ENCODE results near the gene ZGPAT. TPM values are rescaled to one million over a fixed set of nuclear protein-coding genes. Genes with fewer than 3 reads are reported as not detected.

The ZGPAT gene
- total and polyA plus RNA-seq, 2 of the 13 experiments (the other 11 are each of a cell fraction or from before 2014, with no cell fraction given) = 23.0 to 41.9 TPM

DNA sequence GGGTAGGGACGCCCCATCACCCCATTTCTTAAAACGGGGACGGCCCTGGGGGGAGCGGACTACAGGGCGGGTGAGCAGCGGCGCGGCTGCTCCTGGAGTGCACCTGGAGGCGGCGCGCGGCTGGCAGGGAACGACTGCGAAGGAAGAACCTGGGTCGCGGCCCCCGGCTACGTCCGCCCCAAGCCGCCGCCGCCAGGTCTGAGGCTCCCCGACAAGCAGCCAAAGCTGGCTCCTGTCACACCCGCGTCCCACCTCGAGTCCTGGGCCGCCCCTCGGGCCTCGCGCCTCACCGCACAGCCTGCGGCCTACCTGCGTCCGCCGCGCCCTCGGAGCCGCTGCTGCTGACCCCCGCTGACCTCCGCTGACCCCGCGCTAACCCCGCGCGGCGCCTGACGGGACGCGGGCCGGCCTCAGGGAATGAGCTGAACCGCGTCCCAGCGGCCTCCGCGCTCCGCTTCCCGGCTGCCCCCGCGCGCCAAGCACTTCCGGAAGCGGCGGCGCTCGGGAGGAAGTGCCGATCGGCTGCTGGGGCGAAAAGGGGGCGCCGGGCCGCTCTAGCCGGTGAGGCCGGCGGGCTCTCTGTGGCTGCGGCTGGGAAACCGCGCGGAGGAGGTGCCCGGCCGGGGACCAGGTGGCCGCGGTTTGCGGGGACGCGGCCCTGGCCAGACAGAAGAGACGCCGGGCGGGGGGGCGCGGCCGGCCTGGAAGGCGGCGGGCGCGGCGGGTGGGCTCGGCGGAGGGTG lies at the start of gene ZGPAT, which contains the start of gene ARFRP1 (continued):
- TF ChIP-seq NR1H2 (CRISPR knock-in tag; IDR thresholded peaks at IDR 0.05; ENCODE audit: borderline replicate concordance, low read depth) = peak; percentile 93
- TF ChIP-seq, protein P1, sequence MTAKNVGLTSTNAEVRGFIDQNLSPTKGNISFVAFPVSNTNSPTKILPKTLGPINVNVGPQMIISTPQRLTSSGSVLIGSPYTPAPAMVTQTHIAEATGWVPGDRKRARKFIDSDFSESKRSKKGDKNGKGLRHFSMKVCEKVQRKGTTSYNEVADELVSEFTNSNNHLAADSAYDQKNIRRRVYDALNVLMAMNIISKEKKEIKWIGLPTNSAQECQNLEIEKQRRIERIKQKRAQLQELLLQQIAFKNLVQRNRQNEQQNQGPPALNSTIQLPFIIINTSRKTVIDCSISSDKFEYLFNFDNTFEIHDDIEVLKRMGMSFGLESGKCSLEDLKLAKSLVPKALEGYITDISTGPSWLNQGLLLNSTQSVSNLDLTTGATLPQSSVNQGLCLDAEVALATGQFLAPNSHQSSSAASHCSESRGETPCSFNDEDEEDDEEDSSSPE (CRISPR knock-in tag; IDR thresholded peaks at IDR 0.05) = peak; percentile 91
- peak; percentile 97; the same call in 1 of the 2 replicates for TF ChIP-seq ZNF33B (CRISPR knock-in tag; IDR thresholded peaks at IDR 0.05)
- TF ChIP-seq ZNF724P (CRISPR knock-in tag; IDR thresholded peaks at IDR 0.05; ENCODE audit: borderline replicate concordance) = peak; percentile 96; the same call in 1 of the 2 replicates
- TF ChIP-seq MBNL3 (CRISPR knock-in tag; conservative IDR thresholded peaks at IDR 0.05) = no peak
- TF ChIP-seq, protein P2, sequence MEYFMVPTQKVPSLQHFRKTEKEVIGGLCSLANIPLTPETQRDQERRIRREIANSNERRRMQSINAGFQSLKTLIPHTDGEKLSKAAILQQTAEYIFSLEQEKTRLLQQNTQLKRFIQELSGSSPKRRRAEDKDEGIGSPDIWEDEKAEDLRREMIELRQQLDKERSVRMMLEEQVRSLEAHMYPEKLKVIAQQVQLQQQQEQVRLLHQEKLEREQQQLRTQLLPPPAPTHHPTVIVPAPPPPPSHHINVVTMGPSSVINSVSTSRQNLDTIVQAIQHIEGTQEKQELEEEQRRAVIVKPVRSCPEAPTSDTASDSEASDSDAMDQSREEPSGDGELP (IDR thresholded peaks at IDR 0.05; ENCODE audit: borderline replicate concordance, low read depth) = peak; percentile 91; the same call in 1 of the 2 replicates
- TF ChIP-seq, protein P3, sequence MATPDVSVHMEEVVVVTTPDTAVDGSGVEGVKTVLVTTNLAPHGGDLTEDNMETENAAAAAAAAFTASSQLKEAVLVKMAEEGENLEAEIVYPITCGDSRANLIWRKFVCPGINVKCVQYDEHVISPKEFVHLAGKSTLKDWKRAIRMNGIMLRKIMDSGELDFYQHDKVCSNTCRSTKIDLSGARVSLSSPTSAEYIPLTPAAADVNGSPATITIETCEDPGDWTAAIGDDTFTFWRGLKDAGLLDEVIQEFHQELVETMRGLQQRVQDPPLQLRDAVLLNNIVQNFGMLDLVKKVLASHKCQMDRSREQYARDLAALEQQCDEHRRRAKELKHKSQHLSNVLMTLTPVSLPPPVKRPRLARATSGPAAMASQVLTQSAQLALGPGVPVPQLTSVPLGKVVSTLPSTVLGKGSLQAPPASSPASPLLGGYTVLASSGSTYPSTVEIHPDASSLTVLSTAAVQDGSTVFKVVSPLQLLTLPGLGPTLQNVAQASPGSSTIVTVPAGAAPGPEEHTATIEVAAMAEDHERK (CRISPR knock-in tag; IDR thresholded peaks at IDR 0.05; ENCODE audit: low read depth) = peak; percentile 96
- TF ChIP-seq GFI1 (CRISPR knock-in tag; IDR thresholded peaks at IDR 0.05; ENCODE audit: borderline replicate concordance) = no peak
- TF ChIP-seq SRY (CRISPR knock-in tag; IDR thresholded peaks at IDR 0.05) = peak; percentile 98; the same call in 1 of the 2 replicates
- TF ChIP-seq ZNF558 (CRISPR knock-in tag; IDR thresholded peaks at IDR 0.05; ENCODE audit: borderline replicate concordance) = peak; percentile 71; the same call in 1 of the 2 replicates
- TF ChIP-seq, protein P4, sequence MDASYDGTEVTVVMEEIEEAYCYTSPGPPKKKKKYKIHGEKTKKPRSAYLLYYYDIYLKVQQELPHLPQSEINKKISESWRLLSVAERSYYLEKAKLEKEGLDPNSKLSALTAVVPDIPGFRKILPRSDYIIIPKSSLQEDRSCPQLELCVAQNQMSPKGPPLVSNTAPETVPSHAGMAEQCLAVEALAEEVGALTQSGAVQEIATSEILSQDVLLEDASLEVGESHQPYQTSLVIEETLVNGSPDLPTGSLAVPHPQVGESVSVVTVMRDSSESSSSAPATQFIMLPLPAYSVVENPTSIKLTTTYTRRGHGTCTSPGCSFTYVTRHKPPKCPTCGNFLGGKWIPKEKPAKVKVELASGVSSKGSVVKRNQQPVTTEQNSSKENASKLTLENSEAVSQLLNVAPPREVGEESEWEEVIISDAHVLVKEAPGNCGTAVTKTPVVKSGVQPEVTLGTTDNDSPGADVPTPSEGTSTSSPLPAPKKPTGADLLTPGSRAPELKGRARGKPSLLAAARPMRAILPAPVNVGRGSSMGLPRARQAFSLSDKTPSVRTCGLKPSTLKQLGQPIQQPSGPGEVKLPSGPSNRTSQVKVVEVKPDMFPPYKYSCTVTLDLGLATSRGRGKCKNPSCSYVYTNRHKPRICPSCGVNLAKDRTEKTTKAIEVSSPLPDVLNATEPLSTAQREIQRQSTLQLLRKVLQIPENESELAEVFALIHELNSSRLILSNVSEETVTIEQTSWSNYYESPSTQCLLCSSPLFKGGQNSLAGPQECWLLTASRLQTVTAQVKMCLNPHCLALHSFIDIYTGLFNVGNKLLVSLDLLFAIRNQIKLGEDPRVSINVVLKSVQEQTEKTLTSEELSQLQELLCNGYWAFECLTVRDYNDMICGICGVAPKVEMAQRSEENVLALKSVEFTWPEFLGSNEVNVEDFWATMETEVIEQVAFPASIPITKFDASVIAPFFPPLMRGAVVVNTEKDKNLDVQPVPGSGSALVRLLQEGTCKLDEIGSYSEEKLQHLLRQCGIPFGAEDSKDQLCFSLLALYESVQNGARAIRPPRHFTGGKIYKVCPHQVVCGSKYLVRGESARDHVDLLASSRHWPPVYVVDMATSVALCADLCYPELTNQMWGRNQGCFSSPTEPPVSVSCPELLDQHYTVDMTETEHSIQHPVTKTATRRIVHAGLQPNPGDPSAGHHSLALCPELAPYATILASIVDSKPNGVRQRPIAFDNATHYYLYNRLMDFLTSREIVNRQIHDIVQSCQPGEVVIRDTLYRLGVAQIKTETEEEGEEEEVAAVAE (CRISPR knock-in tag; IDR thresholded peaks at IDR 0.05; ENCODE audit: borderline replicate concordance) = peak; percentile 85
- 0 out of 2 replicates have a peak, but pooled peaks have one; percentile 11 for TF ChIP-seq SIX4 (CRISPR knock-in tag; IDR thresholded peaks at IDR 0.05)
- peak; percentile 85; the same call in 1 of the 2 replicates for TF ChIP-seq ZC3H4 (CRISPR knock-in tag; IDR thresholded peaks at IDR 0.05; ENCODE audit: borderline replicate concordance)
- TF ChIP-seq CEBPG (CRISPR knock-in tag; IDR thresholded peaks at IDR 0.05) = 0 out of 2 replicates have a peak, but pooled peaks have one; percentile 24
- peak; percentile 78 for TF ChIP-seq RAD21 (CRISPR knock-in tag; IDR thresholded peaks at IDR 0.05)
- TF ChIP-seq, protein P5, sequence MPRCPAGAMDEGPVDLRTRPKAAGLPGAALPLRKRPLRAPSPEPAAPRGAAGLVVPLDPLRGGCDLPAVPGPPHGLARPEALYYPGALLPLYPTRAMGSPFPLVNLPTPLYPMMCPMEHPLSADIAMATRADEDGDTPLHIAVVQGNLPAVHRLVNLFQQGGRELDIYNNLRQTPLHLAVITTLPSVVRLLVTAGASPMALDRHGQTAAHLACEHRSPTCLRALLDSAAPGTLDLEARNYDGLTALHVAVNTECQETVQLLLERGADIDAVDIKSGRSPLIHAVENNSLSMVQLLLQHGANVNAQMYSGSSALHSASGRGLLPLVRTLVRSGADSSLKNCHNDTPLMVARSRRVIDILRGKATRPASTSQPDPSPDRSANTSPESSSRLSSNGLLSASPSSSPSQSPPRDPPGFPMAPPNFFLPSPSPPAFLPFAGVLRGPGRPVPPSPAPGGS (CRISPR knock-in tag; IDR thresholded peaks at IDR 0.05) = peak; percentile 96
- TF ChIP-seq ZNF451 (CRISPR knock-in tag; IDR thresholded peaks at IDR 0.05) = peak; percentile 97
- TF ChIP-seq SP2 (CRISPR knock-in tag; IDR thresholded peaks at IDR 0.05) = peak; percentile 71
- peak; percentile 95 for TF ChIP-seq ZNF430 (CRISPR knock-in tag; IDR thresholded peaks at IDR 0.05)
- TF ChIP-seq ZNF713 (CRISPR knock-in tag; IDR thresholded peaks at IDR 0.05) = 0 out of 2 replicates have a peak, but pooled peaks have one; percentile 62
